H1 (cell line): Measurements from ENCODE around the gene FAF2. TPM values are rescaled to one million over a fixed set of nuclear protein-coding genes. Genes with fewer than 3 reads are reported as not detected.

ENCODE experiments used
- CTCF ChIA-PET: fragments of 300-600 bp; sonication (Branson Sonifier 250); formaldehyde crosslinking; loops from one replicate; lab custom pipeline; 2021; ENCODE audit not compliant: partially characterized antibody; lab: Charles Lee
- POLR2A ChIA-PET: fragments of 300-600 bp; sonication (Branson Sonifier 250); formaldehyde crosslinking; loops from one replicate; lab custom pipeline; 2021; ENCODE audit warnings: inconsistent platforms; ENCODE audit not compliant: partially characterized antibody; lab: Charles Lee
- DNase-seq, 2 experiments: peaks; one replicate each; pipeline versions ENCODE4 v3.0.0 to v3.0.0-alpha.2; 2010 to 2022; ENCODE audit warnings: low spot score in 2 of 2, low read depth in 1 of 2, mixed read lengths in 1 of 2
- FAIRE-seq: peaks from 2 replicates; lab custom pipeline; 2011; peaks lifted over from hg19 to GRCh38; lab: Jason Lieb, UNC
- H2AFZ ChIP-seq: 2 replicates; pipeline ENCODE4 v1.8.1; 2012; ENCODE audit warnings: low read length, inconsistent platforms
- H2AK5ac ChIP-seq: 2 replicates; pipeline ENCODE4 v1.6.1; 2013; ENCODE audit warnings: low read depth, low read length
- H2BK120ac ChIP-seq: replicated peaks from 2 replicates; pipeline ENCODE3; 2013; ENCODE audit warnings: low read depth, low read length, inconsistent platforms
- H2BK12ac ChIP-seq: 2 replicates; pipeline ENCODE4 v1.6.1; 2013; ENCODE audit warnings: low read depth, low read length
- H2BK15ac ChIP-seq: 2 replicates; pipeline ENCODE4 v1.6.1; 2013; ENCODE audit warnings: low read length
- H2BK20ac ChIP-seq: 2 replicates; pipeline ENCODE4 v1.6.1; 2013; ENCODE audit warnings: low read length
- H2BK5ac ChIP-seq: 2 replicates; pipeline ENCODE4 v1.6.1; 2013; ENCODE audit warnings: low read depth, low read length
- H3K14ac ChIP-seq: 2 replicates; pipeline ENCODE4 v1.6.1; 2013; ENCODE audit warnings: inconsistent platforms; ENCODE audit not compliant: insufficient read length
- H3K18ac ChIP-seq: 2 replicates; pipeline ENCODE4 v1.6.1; 2013; ENCODE audit warnings: low read length; ENCODE audit errors: extremely low read depth
- H3K23ac ChIP-seq: 2 replicates; pipeline ENCODE4 v1.6.1; 2013; ENCODE audit warnings: inconsistent platforms; ENCODE audit not compliant: insufficient read length
- H3K23me2 ChIP-seq: 2 replicates; pipeline ENCODE4 v1.6.1; 2013; ENCODE audit warnings: low read depth, low read length
- H3K27ac ChIP-seq: 2 replicates; pipeline ENCODE4 v1.6.1; 2011; ENCODE audit warnings: low read depth, low read length, inconsistent platforms
- H3K27me3 ChIP-seq, 4 experiments: replicated peaks in 1 of 4; 1 replicate in 1 of 4; 2 replicates in 3 of 4; pipeline versions ENCODE4 v1.6.1 to v1.8.1; 2011 to 2013; ENCODE audit warnings: low read length in 3 of 4, mild to moderate bottlenecking in 3 of 4, inconsistent platforms in 2 of 4, mixed read lengths in 2 of 4, moderate library complexity in 1 of 4; ENCODE audit not compliant: control insufficient read depth in 3 of 4, insufficient read depth in 3 of 4; ENCODE audit errors: extremely low read depth in 1 of 4
- H3K36me3 ChIP-seq, 4 experiments: 2 replicates each; pipeline versions ENCODE4 v1.6.1 to v1.8.1; 2011 to 2013; ENCODE audit warnings: mild to moderate bottlenecking in 4 of 4, low read length in 3 of 4, moderate library complexity in 2 of 4, control low read depth in 1 of 4, inconsistent platforms in 1 of 4; ENCODE audit not compliant: insufficient read depth in 4 of 4, control insufficient read depth in 2 of 4
- H3K4ac ChIP-seq: replicated peaks from 2 replicates; pipeline ENCODE3; 2013; ENCODE audit warnings: low read length, low read depth, mixed read lengths, inconsistent platforms; ENCODE audit not compliant: insufficient read length
- H3K4me1 ChIP-seq, 4 experiments: replicated peaks in 1 of 4; 1 replicate in 1 of 4; 2 replicates in 3 of 4; pipeline versions ENCODE4 v1.6.1 to v1.8.1; 2011 to 2013; ENCODE audit warnings: low read length in 3 of 4, inconsistent platforms in 2 of 4, mixed read lengths in 1 of 4; ENCODE audit not compliant: insufficient read depth in 4 of 4, control insufficient read depth in 3 of 4
- H3K4me2 ChIP-seq, 2 experiments: 2 replicates each; pipeline versions ENCODE4 v1.6.1 to v1.8.1; 2011 to 2013; ENCODE audit warnings: low read depth in 2 of 2, low read length in 2 of 2, control low read depth in 1 of 2, inconsistent platforms in 1 of 2, mild to moderate bottlenecking in 1 of 2; ENCODE audit not compliant: insufficient read depth in 1 of 2
- H3K4me3 ChIP-seq, 4 experiments: fragments of 200-600, 300-600 bp in 1 of 4; sonication (generic), shearing (Covaris generic), sonication (Bioruptor Twin) in 1 of 4; 2 replicates each; pipeline versions ENCODE4 v1.5.1 to v1.8.1; 2011 to 2016; ENCODE audit warnings: low read length in 4 of 4, low read depth in 3 of 4, control low read depth in 2 of 4, inconsistent platforms in 2 of 4, mild to moderate bottlenecking in 2 of 4, mixed read lengths in 1 of 4, moderate library complexity in 1 of 4; ENCODE audit not compliant: insufficient read depth in 2 of 4; ENCODE audit errors: extremely low read depth in 1 of 4
- H3K56ac ChIP-seq: replicated peaks from 2 replicates; pipeline ENCODE3; 2013; ENCODE audit warnings: low read depth, mild to moderate bottlenecking, mixed read lengths, low read length, inconsistent platforms; ENCODE audit not compliant: insufficient read length
- H3K79me1 ChIP-seq: 2 replicates; pipeline ENCODE4 v1.6.1; 2013; ENCODE audit warnings: low read depth, low read length, control low read depth
- H3K79me2 ChIP-seq, 2 experiments: 2 replicates each; pipeline versions ENCODE4 v1.6.1 to v1.8.1; 2012 to 2013; ENCODE audit warnings: low read length in 2 of 2, mild to moderate bottlenecking in 2 of 2, inconsistent platforms in 1 of 2; ENCODE audit not compliant: insufficient read depth in 2 of 2, control insufficient read depth in 1 of 2
- H3K9ac ChIP-seq, 4 experiments: replicated peaks in 1 of 4; 1 replicate in 1 of 4; 2 replicates in 3 of 4; pipeline versions ENCODE4 v1.6.1 to v1.8.1; 2011 to 2013; ENCODE audit warnings: low read depth in 3 of 4, low read length in 3 of 4, control low read depth in 2 of 4, mild to moderate bottlenecking in 2 of 4, moderate library complexity in 2 of 4, inconsistent platforms in 1 of 4; ENCODE audit errors: extremely low read depth in 1 of 4
- H3K9me3 ChIP-seq, 2 experiments: 2 replicates each; pipeline versions ENCODE4 v1.6.1 to v1.8.1; 2012 to 2013; ENCODE audit warnings: mild to moderate bottlenecking in 2 of 2, moderate library complexity in 2 of 2, control low read depth in 1 of 2, inconsistent platforms in 1 of 2, low read depth in 1 of 2, low read length in 1 of 2, mixed read lengths in 1 of 2; ENCODE audit not compliant: insufficient read depth in 2 of 2
- H4K20me1 ChIP-seq, 2 experiments: replicated peaks in 1 of 2; 2 replicates each; pipeline versions ENCODE3 to v1.8.1; 2011 to 2013; ENCODE audit warnings: inconsistent platforms in 2 of 2, low read length in 2 of 2, mild to moderate bottlenecking in 1 of 2; ENCODE audit not compliant: insufficient read depth in 2 of 2, control insufficient read depth in 1 of 2
- H4K5ac ChIP-seq: 2 replicates; pipeline ENCODE4 v1.6.1; 2013; ENCODE audit warnings: low read length, low read depth, mixed read lengths, inconsistent platforms; ENCODE audit not compliant: insufficient read length
- H4K8ac ChIP-seq: 2 replicates; pipeline ENCODE4 v1.8.0; 2013; ENCODE audit warnings: mild to moderate bottlenecking, moderate library complexity, low read length, inconsistent platforms; ENCODE audit not compliant: insufficient read depth; ENCODE audit errors: extremely low read depth
- H4K91ac ChIP-seq: replicated peaks from 2 replicates; pipeline ENCODE3; 2013; ENCODE audit warnings: low read length, mixed read lengths, inconsistent platforms; ENCODE audit not compliant: insufficient read length
- CBX5 ChIP-seq: fragments of 300-800, 300-1000 bp; sonication (generic); IDR thresholded peaks from 2 replicates; pipeline ENCODE4 v1.7.1; 2016; ENCODE audit warnings: antibody characterized with exemption, low read length, low read depth
- CHD1 ChIP-seq: IDR thresholded peaks from 2 replicates; pipeline ENCODE4 v1.6.1; 2012; ENCODE audit warnings: low read depth, low read length, improper control_type of control experiment
- E2F6 ChIP-seq: IDR thresholded peaks from 2 replicates; pipeline ENCODE4 v1.6.1; 2012; ENCODE audit warnings: inconsistent platforms
- JUND ChIP-seq: IDR thresholded peaks from 2 replicates; pipeline ENCODE4 v1.6.1; 2011; ENCODE audit warnings: mild to moderate bottlenecking, improper control_type of control experiment, low read length
- KDM5A ChIP-seq: fragments of 200-600 bp; IDR thresholded peaks from 2 replicates; pipeline ENCODE4 v1.7.1; 2012; ENCODE audit warnings: mild to moderate bottlenecking, low read length, inconsistent platforms, mixed read lengths
- MAFK ChIP-seq: IDR thresholded peaks from 2 replicates; pipeline ENCODE4 v1.6.1; 2012; ENCODE audit warnings: low read depth, mild to moderate bottlenecking, improper control_type of control experiment, low read length
- MAX ChIP-seq: IDR thresholded peaks from 2 replicates; pipeline ENCODE4 v1.6.1; 2012; ENCODE audit warnings: inconsistent platforms
- POLR2A ChIP-seq, 2 experiments: IDR thresholded peaks; 1 replicate in 1 of 2; 2 replicates in 1 of 2; pipeline ENCODE4 v1.6.1; 2011; ENCODE audit warnings: low read depth in 2 of 2, low read length in 2 of 2, mild to moderate bottlenecking in 2 of 2; ENCODE audit errors: control extremely low read depth in 1 of 2
- SIX5 ChIP-seq: IDR thresholded peaks from 2 replicates; pipeline ENCODE4 v1.6.1; 2011; ENCODE audit warnings: mild to moderate bottlenecking, low read depth, low read length
- SP1 ChIP-seq: IDR thresholded peaks from 2 replicates; pipeline ENCODE4 v1.6.1; 2011; ENCODE audit warnings: low read depth, low read length
- TAF7 ChIP-seq: optimal IDR thresholded peaks from 2 replicates; pipeline ENCODE3; 2011; ENCODE audit warnings: low read depth, mild to moderate bottlenecking, inconsistent platforms, low read length, moderate library complexity, borderline replicate concordance
- YY1 ChIP-seq: IDR thresholded peaks from 2 replicates; pipeline ENCODE4 v1.6.1; 2011; ENCODE audit warnings: low read depth, mild to moderate bottlenecking, low read length
- WGBS, 2 experiments: shearing (Covaris generic) in 1 of 2; methylation state at CpG; one replicate each; pipeline versions ENCODE4 v1.1.6 to v1.1.7; 2013 to 2015; ENCODE audit warnings: low lambda C conversion rate in 2 of 2, mixed read lengths in 2 of 2, inconsistent platforms in 1 of 2, low coverage in 1 of 2, missing lambda C conversion rate in 1 of 2; ENCODE audit not compliant: insufficient replicate concordance in 2 of 2, insufficient coverage in 1 of 2, insufficient read length in 1 of 2; ENCODE audit errors: extremely low coverage in 1 of 2, missing lambda C conversion rate in 1 of 2; 5-methylcytosine and 5-hydroxymethylcytosine counted together
- polyA plus RNA-seq, 7 experiments: library from polyadenylated mRNA; depleted of rRNA in 3 of 7; stranded (reverse) in 5 of 7; unstranded in 2 of 7; fragments of >200 nt in 5 of 7; fragments of 200-250 nt in 2 of 7; gene quantifications; 1 replicate in 5 of 7; 2 replicates in 1 of 7; 4 replicates in 1 of 7; pipeline versions ENCODE4 v1.2.1 to v1.2.3, GENCODE V29; 2011 to 2013; ENCODE audit warnings: missing spikeins in 2 of 7, mixed read lengths in 2 of 7
- total RNA-seq: library from RNA; stranded (reverse); fragmentation: NEBNext Ultra II Directional; extraction: Animal tissue kit (Norgen Biotek cat#: 25700); gene quantifications from 2 replicates; pipeline ENCODE4 v1.2.1, GENCODE V29; 2021
- TF ChIP-seq, protein P1 (sequence below): IDR thresholded peaks from 2 replicates; pipeline ENCODE4 v1.6.1; 2012; ENCODE audit warnings: low read length, inconsistent platforms

FAF2 gene
- total and polyA plus RNA-seq, 2 of the 8 experiments (the other 6 are each of a cell fraction or from before 2014, with no cell fraction given) = 20.8 to 35.8 TPM

GRCh38 chr5:176547802-176548201 lies 99.6 kb downstream of the FAF2 start:
- no peak overlapping the region for H2BK120ac ChIP-seq
- WGBS, 2 experiments = 86% methylated on average over 8 of the region's 8 CpGs; no CpG with 5 or more reads in 1 of the 2 experiments
- no peaks in the 10 kb centered on the region for H3K36me3 ChIP-seq
- TF ChIP-seq JUND (no peak), KDM5A (no peak), SP1 (no peak), SIX5 (no peak), CBX5 (no peak), CHD1 (no peak), TAF7 (no peak), MAFK (no peak), MAX (no peak), POLR2A (IDR thresholded peaks at IDR 0.05; ENCODE audit: control extremely low read depth in 1 of 2, low read depth in 2 of 2, low read length in 2 of 2) (no peak), YY1 (no peak), E2F6 (no peak)
- TF ChIP-seq, protein P1, sequence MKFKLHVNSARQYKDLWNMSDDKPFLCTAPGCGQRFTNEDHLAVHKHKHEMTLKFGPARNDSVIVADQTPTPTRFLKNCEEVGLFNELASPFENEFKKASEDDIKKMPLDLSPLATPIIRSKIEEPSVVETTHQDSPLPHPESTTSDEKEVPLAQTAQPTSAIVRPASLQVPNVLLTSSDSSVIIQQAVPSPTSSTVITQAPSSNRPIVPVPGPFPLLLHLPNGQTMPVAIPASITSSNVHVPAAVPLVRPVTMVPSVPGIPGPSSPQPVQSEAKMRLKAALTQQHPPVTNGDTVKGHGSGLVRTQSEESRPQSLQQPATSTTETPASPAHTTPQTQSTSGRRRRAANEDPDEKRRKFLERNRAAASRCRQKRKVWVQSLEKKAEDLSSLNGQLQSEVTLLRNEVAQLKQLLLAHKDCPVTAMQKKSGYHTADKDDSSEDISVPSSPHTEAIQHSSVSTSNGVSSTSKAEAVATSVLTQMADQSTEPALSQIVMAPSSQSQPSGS = no peak

More at GRCh38 chr5:176547802-176548201, 99.6 kb downstream of the FAF2 start:
- Histone ChIP-seq H4K8ac (no peak overlapping the region), H3K9ac (no peak overlapping the region), H3K23me2 (peaks cover 6% of the 10 kb centered on the region; the same call in 1 of the 2 replicates), H2BK20ac (no peak overlapping the region), H3K79me2 (no peaks in the 10 kb centered on the region), H3K14ac (no peak overlapping the region), H3K79me1 (0 out of 2 replicates have a peak, but pooled peaks cover 2% of the 10 kb centered on the region), H4K20me1 (peaks cover 0 to 1% of the 10 kb centered on the region in 2 experiments), H3K4me3 (no peak overlapping the region), H3K27ac (no peak overlapping the region), H2AFZ (no peak overlapping the region), H3K27me3 (no peaks in the 10 kb centered on the region), H3K9me3 (no peaks in the 10 kb centered on the region), H3K23ac (no peak overlapping the region), H2BK15ac (no peak overlapping the region), H3K18ac (no peak overlapping the region), H2BK5ac (no peak overlapping the region), H2AK5ac (no peak overlapping the region), H3K56ac (no peak overlapping the region), H2BK12ac (no peak overlapping the region), H3K4me2 (no peak overlapping the region), H4K5ac (no peak overlapping the region), H3K4me1 (peaks cover 0 to 2% (median 1%) of the 10 kb centered on the region in 4 experiments; a peak in 4 of 7 replicates), H4K91ac (no peak overlapping the region), H3K4ac (no peak overlapping the region)
- no peak for DNase-seq
- CTCF ChIA-PET = interaction anchor here (0.7 to 1.5 kb wide), 7 partner anchors 13 to 48 kb away, joined by 3 to 9 read pairs (median 4); no protein-coding TSS in a partner anchor
- POLR2A ChIA-PET = interaction anchor here (0.9 to 21.1 kb wide), 6 partner anchors 9 to 33 kb away, joined by 4 to 458 read pairs (median 5); partner anchors contain the start of gene RNF44
- no peak for FAIRE-seq
